ENCODE results near the gene HAS3.

The HAS3 gene

GRCh38 chr16:69166946-69167930, 61.8 kb downstream of the HAS3 start:
- no peak overlapping the region for H3K4me2 ChIP-seq (ENCODE audit: low read depth, low read length, poor library complexity, severe bottlenecking)
- TF ChIP-seq CTCF (conservative IDR thresholded peaks at IDR 0.05; ENCODE audit: low read length) (no peak), EZH2phosphoT487 (IDR thresholded peaks at IDR 0.05; ENCODE audit: borderline replicate concordance) (no peak)

More at GRCh38 chr16:69166946-69167930, 61.8 kb downstream of the HAS3 start:
- H3K9ac ChIP-seq (ENCODE audit: low read depth, low read length, poor library complexity, severe bottlenecking) = no peak overlapping the region
- no peaks in the 10 kb centered on the region for H3K9me3 ChIP-seq (ENCODE audit: insufficient read depth, low read depth, low read length)
- H3K9me2 ChIP-seq (replicated peaks; ENCODE audit: low read depth, low read length) = no peaks in the 10 kb centered on the region
- no peaks in the 10 kb centered on the region for H3K79me2 ChIP-seq (ENCODE audit: insufficient read depth, low read length)
- H3K4me1 ChIP-seq (ENCODE audit: insufficient read depth, low read length, poor library complexity, severe bottlenecking) = no peaks in the 10 kb centered on the region
- no peaks in the 10 kb centered on the region for H4K20me1 ChIP-seq (ENCODE audit: insufficient read depth, low read length, poor library complexity, severe bottlenecking)
- no peak overlapping the region for H3K4me3 ChIP-seq (ENCODE audit: low read length, poor library complexity, severe bottlenecking)
- H3K36me3 ChIP-seq (ENCODE audit: insufficient read depth, low read length) = peaks cover 63% of the 10 kb centered on the region; the same call in 1 of the 2 replicates
- no peak overlapping the region for H2AFZ ChIP-seq (ENCODE audit: low read length)
- H3K27me3 ChIP-seq (ENCODE audit: insufficient read depth, low read length, poor library complexity, severe bottlenecking) = no peaks in the 10 kb centered on the region
- no peaks in the 10 kb centered on the region for H3F3A ChIP-seq (ENCODE audit: low read depth)
